ENCODE data around the gene EIF2S3. TPM values are rescaled to one million over a fixed set of nuclear protein-coding genes. Genes with fewer than 3 reads are reported as not detected.
A peak's percentile ranks its signal among the peaks of the same experiment; 100 is the strongest.

The EIF2S3 gene
- total RNA-seq = 100 to 1,000 TPM; 267 to 283 TPM
- polyA plus RNA-seq = 100 to 1,000 TPM; 123 to 148 (median 141) TPM
- total RNA-seq = 377 to 858 (median 491) reads per million in 6 experiments

GRCh38 chrX:24054182-24055042 lies at the start of gene EIF2S3:
EIF2S3 (plus strand) TSS chrX:24054956; CDS start chrX:24054969, 13 bp downstream.
- POLR2A ChIA-PET = interaction anchor here (0.5 to 3.4 kb wide), 25 partner anchors 10 to 411 kb away, joined by 3 to 65 read pairs (median 4); partner anchors contain the start of genes APOO, CXorf58, KLHL15 and PDK3
- no peaks in the 10 kb centered on the region for H3K27me3 Mint-ChIP-seq
- ATAC-seq (peak; percentile 81 to 86), DNase-seq (peak; percentile 70 to 98 (median 88))
- no peak within 1 kb of the TSS for H3K4me3 Mint-ChIP-seq
- peaks cover 0 to 11% (median 5%) of the 10 kb centered on the region in 4 donors for H3K4me1 Mint-ChIP-seq
- no peaks in the 10 kb centered on the region for H3K9me3 Mint-ChIP-seq
- peaks cover 0 to 18% (median 0%) of the 10 kb centered on the region in 3 donors for H3K36me3 Mint-ChIP-seq
- H3K27ac Mint-ChIP-seq = peak within 1 kb of the TSS in 3 of 10 donors; percentile 99 to 100 (median 99)

GRCh38 chrX:24005028-24005427 lies 49.7 kb upstream of the EIF2S3 start:
- H3K27me3 Mint-ChIP-seq = no peaks in the 10 kb centered on the region
- peaks cover 6 to 22% (median 19%) of the 10 kb centered on the region in 4 donors for H3K4me1 Mint-ChIP-seq
- H3K27ac Mint-ChIP-seq = peak overlapping the region in 1 of 10 donors; percentile 6
- ATAC-seq (no peak), DNase-seq (no peak)
- no peaks in the 10 kb centered on the region for H3K9me3 Mint-ChIP-seq
- no peak overlapping the region for H3K4me3 Mint-ChIP-seq
- peaks cover 0 to 37% (median 2%) of the 10 kb centered on the region in 3 donors for H3K36me3 Mint-ChIP-seq
- POLR2A ChIA-PET = no interaction called here

DNA sequence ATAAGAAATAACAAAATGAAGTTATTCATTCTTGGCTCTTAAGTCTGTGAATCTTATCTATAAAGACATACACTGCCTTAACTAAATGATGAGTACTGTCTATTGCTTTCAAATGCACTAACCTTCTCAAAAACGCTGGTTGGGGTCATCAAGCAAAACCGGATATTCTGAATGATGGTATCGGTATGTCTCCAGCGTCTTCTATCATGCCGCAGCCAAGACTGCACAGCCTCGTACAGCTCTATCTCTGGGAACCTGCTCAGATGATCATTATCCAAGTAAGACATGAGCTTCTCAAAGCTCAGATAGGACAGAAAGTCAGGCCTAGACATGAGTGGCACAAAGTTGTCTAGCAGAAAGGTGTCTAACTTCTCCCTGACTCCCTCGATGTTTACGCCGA lies 48.9 kb upstream of the EIF2S3 start:
- H3K4me3 Mint-ChIP-seq = no peak overlapping the region
- peaks cover 10 to 30% (median 26%) of the 10 kb centered on the region in 4 donors for H3K4me1 Mint-ChIP-seq
- ATAC-seq = no peak
- POLR2A ChIA-PET = no interaction called here
- no peaks in the 10 kb centered on the region for H3K27me3 Mint-ChIP-seq
- no peaks in the 10 kb centered on the region for H3K9me3 Mint-ChIP-seq
- no peak for DNase-seq
- no peak overlapping the region for H3K27ac Mint-ChIP-seq
- H3K36me3 Mint-ChIP-seq = peaks cover 2 to 37% (median 5%) of the 10 kb centered on the region in 3 donors

GRCh38 chrX:24012266-24012665 lies 42.5 kb upstream of the EIF2S3 start:
- H3K9me3 Mint-ChIP-seq = no peaks in the 10 kb centered on the region
- H3K27me3 Mint-ChIP-seq = no peaks in the 10 kb centered on the region
- peaks cover 20 to 42% (median 38%) of the 10 kb centered on the region in 4 donors for H3K4me1 Mint-ChIP-seq
- POLR2A ChIA-PET = interaction anchor here (1.5 kb wide), 1 partner anchor 13 kb away, joined by 4 read pairs; no protein-coding TSS in a partner anchor
- ATAC-seq = no peak
- DNase-seq = no peak
- peak overlapping the region in 2 of 10 donors; percentile 7 to 22 for H3K27ac Mint-ChIP-seq
- peak overlapping the region in 1 of 10 donors; percentile 23 for H3K4me3 Mint-ChIP-seq
- peaks cover 3 to 15% (median 10%) of the 10 kb centered on the region in 3 donors for H3K36me3 Mint-ChIP-seq

- DNase-seq (peak in 4 of 10 donors; percentile 15 to 44 (median 36)), ATAC-seq (peak; percentile 81 to 82)
- Mint-ChIP-seq H3K36me3 (peaks cover 4 to 15% (median 10%) of the 10 kb centered on the region in 3 donors), H3K9me3 (no peaks in the 10 kb centered on the region), H3K4me1 (peaks cover 18 to 38% (median 31%) of the 10 kb centered on the region in 4 donors), H3K27ac (peak overlapping the region; percentile 73 to 98 (median 91)), H3K27me3 (no peaks in the 10 kb centered on the region), H3K4me3 (peak overlapping the region; percentile 62 to 85 (median 78))
- POLR2A ChIA-PET = interaction anchor here (0.8 kb wide), 1 partner anchor 40 kb away, joined by 3 read pairs; the partner anchor contains the start of gene EIF2S3
These were observed 40.3 kb upstream of the EIF2S3 start for GRCh38 chrX:24014388-24015018.

DNA sequence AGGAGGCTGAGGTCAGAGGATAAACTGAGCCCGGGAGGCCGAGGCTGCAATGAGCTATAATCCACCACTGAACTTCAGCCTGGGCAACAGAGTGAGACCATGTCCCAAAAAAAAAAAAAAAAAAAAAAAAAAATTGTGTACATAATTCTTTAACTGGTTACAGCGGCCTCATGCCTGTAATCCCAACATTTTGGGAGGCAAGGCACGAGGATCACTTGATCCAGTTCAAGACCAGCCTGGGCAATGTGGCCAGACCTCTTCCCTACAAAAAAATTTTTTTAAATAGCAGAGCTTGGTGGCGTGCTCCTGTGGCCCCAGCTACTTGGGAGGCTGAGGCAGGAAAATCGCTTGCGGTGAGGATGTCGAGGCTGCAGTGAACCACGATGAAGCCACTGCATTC lies 37.1 kb upstream of the EIF2S3 start:
- Mint-ChIP-seq H3K9me3 (peaks cover 0 to 2% (median 0%) of the 10 kb centered on the region in 9 donors), H3K27me3 (no peaks in the 10 kb centered on the region), H3K27ac (no peak overlapping the region), H3K4me3 (no peak overlapping the region), H3K4me1 (peaks cover 14 to 48% (median 37%) of the 10 kb centered on the region in 4 donors), H3K36me3 (peaks cover 0 to 13% (median 1%) of the 10 kb centered on the region in 3 donors)
- POLR2A ChIA-PET = interaction anchor here (0.6 kb wide), 1 partner anchor 129 kb away, joined by 3 read pairs; no protein-coding TSS in a partner anchor
- no peak for ATAC-seq
- no peak for DNase-seq

- Mint-ChIP-seq H3K27ac (peak overlapping the region in 2 of 10 donors; percentile 53 to 69), H3K9me3 (peaks cover 0 to 2% (median 0%) of the 10 kb centered on the region in 9 donors), H3K4me1 (peaks cover 14 to 57% (median 39%) of the 10 kb centered on the region in 4 donors), H3K4me3 (no peak overlapping the region), H3K27me3 (no peaks in the 10 kb centered on the region), H3K36me3 (peaks cover 0 to 12% (median 3%) of the 10 kb centered on the region in 3 donors)
- POLR2A ChIA-PET = no interaction called here
- DNase-seq (no peak), ATAC-seq (no peak)
These were observed 35.9 kb upstream of the EIF2S3 start for GRCh38 chrX:24018809-24019208.

GRCh38 chrX:24019448-24019847 lies 35.3 kb upstream of the EIF2S3 start:
- Mint-ChIP-seq H3K4me1 (peaks cover 11 to 53% (median 35%) of the 10 kb centered on the region in 4 donors), H3K27ac (peak overlapping the region in 3 of 10 donors; percentile 38 to 59 (median 51)), H3K4me3 (peak overlapping the region in 2 of 10 donors; percentile 18 to 45), H3K9me3 (peaks cover 0 to 2% (median 0%) of the 10 kb centered on the region in 9 donors), H3K36me3 (peaks cover 0 to 12% (median 3%) of the 10 kb centered on the region in 3 donors), H3K27me3 (no peaks in the 10 kb centered on the region)
- DNase-seq (no peak), ATAC-seq (no peak)
- POLR2A ChIA-PET = no interaction called here

GRCh38 chrX:24020306-24020876 lies 34.4 kb upstream of the EIF2S3 start:
- no peak for DNase-seq
- peaks cover 0 to 2% (median 0%) of the 10 kb centered on the region in 9 donors for H3K9me3 Mint-ChIP-seq
- ATAC-seq = no peak
- POLR2A ChIA-PET = no interaction called here
- no peak overlapping the region for H3K4me3 Mint-ChIP-seq
- peak overlapping the region in 6 of 10 donors; percentile 4 to 67 (median 47) for H3K27ac Mint-ChIP-seq
- peaks cover 8 to 43% (median 29%) of the 10 kb centered on the region in 4 donors for H3K4me1 Mint-ChIP-seq
- H3K36me3 Mint-ChIP-seq = peaks cover 0 to 12% (median 3%) of the 10 kb centered on the region in 3 donors
- H3K27me3 Mint-ChIP-seq = no peaks in the 10 kb centered on the region

- Mint-ChIP-seq H3K9me3 (peaks cover 0 to 2% (median 0%) of the 10 kb centered on the region in 9 donors), H3K4me1 (peaks cover 10 to 41% (median 28%) of the 10 kb centered on the region in 4 donors)
- POLR2A ChIA-PET = no interaction called here
These were observed 31.2 kb upstream of the EIF2S3 start for GRCh38 chrX:24023544-24023943.

DNA sequence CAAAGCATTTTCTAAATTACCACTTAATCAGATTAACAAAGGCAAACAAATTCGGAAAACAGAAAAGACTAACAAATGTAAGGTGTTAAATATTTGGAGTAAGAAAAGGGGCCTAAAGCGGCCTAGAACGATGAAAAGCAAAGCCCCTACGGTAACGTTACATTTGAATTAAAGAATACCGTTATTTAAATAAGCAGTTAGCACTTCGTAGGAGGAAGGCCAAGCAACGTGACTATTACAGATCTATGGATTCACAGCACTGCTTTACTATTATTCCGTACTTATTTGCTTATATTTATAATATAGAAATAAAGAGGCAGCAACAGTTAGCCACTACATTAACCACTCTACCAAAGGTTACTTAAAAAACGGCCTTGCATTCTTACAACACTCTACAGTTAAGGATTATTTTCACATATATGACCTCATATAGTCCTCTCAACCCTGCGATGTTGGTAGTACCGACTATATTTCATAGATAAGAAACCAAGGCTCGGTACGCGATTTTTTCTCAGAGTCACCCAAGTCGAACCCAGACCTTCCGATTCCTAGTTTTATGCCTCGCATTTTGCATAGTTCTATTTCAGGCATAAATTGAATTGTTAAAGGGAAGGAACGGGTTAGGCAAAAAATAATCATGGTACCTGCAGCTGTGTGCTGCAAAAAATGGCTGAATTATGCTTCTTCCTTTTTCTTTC lies 30.6 kb upstream of the EIF2S3 start:
- DNase-seq = peak in 3 of 10 donors; percentile 8 to 21 (median 20)
- peak overlapping the region; percentile 75 to 94 (median 88) for H3K4me3 Mint-ChIP-seq
- peaks cover 0 to 8% (median 2%) of the 10 kb centered on the region in 3 donors for H3K36me3 Mint-ChIP-seq
- peaks cover 0 to 2% (median 0%) of the 10 kb centered on the region in 9 donors for H3K9me3 Mint-ChIP-seq
- H3K27me3 Mint-ChIP-seq = no peaks in the 10 kb centered on the region
- POLR2A ChIA-PET = interaction anchor here (0.6 to 4.5 kb wide), 5 partner anchors 12 to 326 kb away, joined by 4 to 65 read pairs (median 4); partner anchors contain the start of genes APOO, CXorf58 and EIF2S3
- ATAC-seq = no peak
- peaks cover 10 to 41% (median 28%) of the 10 kb centered on the region in 4 donors for H3K4me1 Mint-ChIP-seq
- H3K27ac Mint-ChIP-seq = peak overlapping the region; percentile 64 to 91 (median 86)

More at GRCh38 chrX:24023544-24023943, 31.2 kb upstream of the EIF2S3 start:
- peak overlapping the region in 8 of 10 donors; percentile 63 to 91 (median 82) for H3K27ac Mint-ChIP-seq
- ATAC-seq (no peak), DNase-seq (no peak)
- H3K36me3 Mint-ChIP-seq = peaks cover 0 to 8% (median 2%) of the 10 kb centered on the region in 3 donors
- H3K27me3 Mint-ChIP-seq = no peaks in the 10 kb centered on the region
- peak overlapping the region; percentile 75 to 94 (median 88) for H3K4me3 Mint-ChIP-seq
